ENCODE results near the gene LRRC59.

DNA sequence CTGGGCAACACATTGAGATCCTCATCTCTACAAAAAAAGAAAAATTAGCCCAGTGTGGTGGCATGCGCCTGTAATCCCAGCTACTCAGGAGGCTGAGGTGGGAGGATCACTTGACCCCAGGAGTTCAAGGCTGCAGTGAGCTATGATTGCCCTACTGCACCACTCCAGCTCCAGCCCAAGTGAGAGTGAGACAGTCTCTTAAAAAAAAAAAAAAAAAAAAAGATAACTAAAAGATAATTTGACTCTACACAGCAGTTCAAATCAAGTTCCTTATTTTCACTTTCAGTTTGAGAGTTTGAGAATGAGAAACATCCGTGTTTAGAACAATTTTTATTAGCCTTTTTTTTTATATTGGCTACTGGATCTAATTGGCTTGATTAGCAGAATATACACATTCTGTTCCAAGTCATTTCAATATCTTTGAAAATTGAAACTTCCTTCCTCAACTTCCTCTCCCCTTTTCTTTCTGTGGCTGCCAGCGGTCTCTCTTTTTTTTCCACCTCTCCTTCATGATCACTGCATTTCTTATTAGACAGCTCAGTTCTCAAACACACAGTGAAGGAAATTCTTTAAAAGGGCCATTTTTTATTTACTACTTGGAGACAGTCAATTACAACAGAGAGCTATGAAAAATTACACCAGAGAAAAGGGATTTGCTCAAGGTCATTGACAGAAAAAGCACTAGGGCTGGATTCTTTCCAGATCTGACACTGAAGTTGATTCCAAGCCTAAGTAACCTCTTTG is 24.2 kb upstream of the LRRC59 start:
- no peak for TF ChIP-seq EZH2 (IDR thresholded peaks at IDR 0.05)
- TF ChIP-seq POLR2AphosphoS5 (IDR thresholded peaks at IDR 0.05; ENCODE audit: borderline replicate concordance, low read depth, low read length) = no peak
